Measurements from ENCODE around the gene POU3F3.

The POU3F3 gene

GRCh38 chr2:104840893-104841585, 12.9 kb upstream of the POU3F3 start:
- no peak for TF ChIP-seq CTCF (IDR thresholded peaks at IDR 0.05; ENCODE audit: borderline replicate concordance, insufficient read depth, low read depth, low read length)
- no peak overlapping the region for H3K4me3 ChIP-seq (ENCODE audit: low read depth, low read length)

- H3K4me3 ChIP-seq (ENCODE audit: low read depth, low read length): no peak overlapping the region
- TF ChIP-seq CTCF (IDR thresholded peaks at IDR 0.05; ENCODE audit: borderline replicate concordance, insufficient read depth, low read depth, low read length): no peak
These were observed 12.2 kb upstream of the POU3F3 start for GRCh38 chr2:104841744-104842143.

GRCh38 chr2:104844807-104845551, 8.9 kb upstream of the POU3F3 start:
- TF ChIP-seq CTCF (IDR thresholded peaks at IDR 0.05; ENCODE audit: borderline replicate concordance, insufficient read depth, low read depth, low read length): no peak
- no peak overlapping the region for H3K4me3 ChIP-seq (ENCODE audit: low read depth, low read length)

GRCh38 chr2:104845552-104845931, 8.4 kb upstream of the POU3F3 start:
- no peak for TF ChIP-seq CTCF (IDR thresholded peaks at IDR 0.05; ENCODE audit: borderline replicate concordance, insufficient read depth, low read depth, low read length)
- no peak overlapping the region for H3K4me3 ChIP-seq (ENCODE audit: low read depth, low read length)

GRCh38 chr2:104845946-104846785, 7.7 kb upstream of the POU3F3 start:
- no peak overlapping the region for H3K4me3 ChIP-seq (ENCODE audit: low read depth, low read length)
- TF ChIP-seq CTCF (IDR thresholded peaks at IDR 0.05; ENCODE audit: borderline replicate concordance, insufficient read depth, low read depth, low read length): no peak

- no peak overlapping the region for H3K4me3 ChIP-seq (ENCODE audit: low read depth, low read length)
- no peak for TF ChIP-seq CTCF (IDR thresholded peaks at IDR 0.05; ENCODE audit: borderline replicate concordance, insufficient read depth, low read depth, low read length)
These were observed 6.9 kb upstream of the POU3F3 start for GRCh38 chr2:104846786-104847585.
